ENCODE results near the gene AUH.

GRCh38 chr9:91231619-91232018 is 130.1 kb downstream of the AUH start:
- TF ChIP-seq CEBPB (IDR thresholded peaks at IDR 0.05), result no peak
- no peak for TF ChIP-seq TAF1 (IDR thresholded peaks at IDR 0.05; ENCODE audit: low read depth)
- no peak for TF ChIP-seq RAD21 (IDR thresholded peaks at IDR 0.05; ENCODE audit: low read depth)
- TF ChIP-seq EP300 (IDR thresholded peaks at IDR 0.05; ENCODE audit: borderline replicate concordance), result no peak
- no peak for TF ChIP-seq YY1 (IDR thresholded peaks at IDR 0.05; ENCODE audit: low read depth)
- TF ChIP-seq MAX (IDR thresholded peaks at IDR 0.05), result no peak
- no peak for TF ChIP-seq REST (IDR thresholded peaks at IDR 0.05; ENCODE audit: low read depth)
- no peak for TF ChIP-seq FOXM1 (IDR thresholded peaks at IDR 0.05; ENCODE audit: borderline replicate concordance, low read depth)
- no peak for TF ChIP-seq NFIC (IDR thresholded peaks at IDR 0.05)
- no peak for TF ChIP-seq TEAD4 (IDR thresholded peaks at IDR 0.05)
- no peak for TF ChIP-seq EGR1 (IDR thresholded peaks at IDR 0.05)
- no peak for TF ChIP-seq ZBTB7A (IDR thresholded peaks at IDR 0.05; ENCODE audit: low read depth)
- TF ChIP-seq, protein P1, sequence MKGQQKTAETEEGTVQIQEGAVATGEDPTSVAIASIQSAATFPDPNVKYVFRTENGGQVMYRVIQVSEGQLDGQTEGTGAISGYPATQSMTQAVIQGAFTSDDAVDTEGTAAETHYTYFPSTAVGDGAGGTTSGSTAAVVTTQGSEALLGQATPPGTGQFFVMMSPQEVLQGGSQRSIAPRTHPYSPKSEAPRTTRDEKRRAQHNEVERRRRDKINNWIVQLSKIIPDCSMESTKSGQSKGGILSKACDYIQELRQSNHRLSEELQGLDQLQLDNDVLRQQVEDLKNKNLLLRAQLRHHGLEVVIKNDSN (IDR thresholded peaks at IDR 0.05), result no peak

Data from Ishikawa (cell line).